Erythroblast (primary cell): Measurements from ENCODE around the gene PLXNB1.

Source experiments
- GATA1 ChIP-seq: IDR thresholded peaks from 2 replicates; pipeline ENCODE4 v1.6.1; 2011; ENCODE audit warnings: low read depth, mild to moderate bottlenecking, control low read depth, low read length, moderate library complexity
- POLR2A ChIP-seq: IDR thresholded peaks from 2 replicates; pipeline ENCODE4 v1.6.1; 2011; ENCODE audit warnings: mild to moderate bottlenecking, low read length

DNA sequence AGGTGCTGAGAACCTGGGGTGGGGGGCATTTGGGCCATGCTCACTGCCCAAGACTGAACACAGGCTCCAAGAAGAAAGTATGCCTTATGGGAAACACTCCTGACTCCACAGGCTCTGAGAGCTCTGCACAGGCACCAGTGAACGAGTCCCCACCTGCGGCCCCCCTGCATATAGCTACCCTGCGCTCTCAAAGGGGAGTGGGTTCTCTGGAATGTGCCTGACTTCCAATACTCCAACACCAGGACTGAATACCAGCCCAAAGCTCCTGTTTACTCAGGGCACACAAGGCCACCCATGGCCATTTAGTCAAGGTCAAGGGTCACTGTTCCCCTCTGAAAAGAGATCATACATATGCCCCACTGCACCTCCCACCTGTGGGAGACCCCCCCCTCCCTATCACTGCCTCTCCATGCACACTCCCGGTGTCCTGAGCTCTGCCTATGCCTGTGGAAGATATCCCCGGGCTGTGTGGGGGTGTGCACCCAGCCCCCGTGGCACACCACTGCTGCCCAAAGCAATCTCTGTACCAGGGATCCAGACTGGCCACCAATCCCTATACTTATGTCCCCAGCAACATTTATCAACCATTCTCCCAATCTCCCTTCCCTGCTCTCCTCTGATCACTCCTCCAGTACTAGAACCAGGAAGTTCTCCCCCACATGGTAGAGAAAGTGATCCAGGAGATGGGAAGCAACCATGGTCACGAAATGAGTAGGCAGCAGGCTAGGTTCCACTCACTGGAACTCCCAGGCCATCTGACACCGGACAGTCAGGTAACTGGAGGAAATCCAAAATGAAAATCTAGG lies 1.5 kb upstream of the PLXNB1 start:
- TF ChIP-seq POLR2A (no peak), GATA1 (no peak)
